Bone marrow (tissue), 2 donors: ENCODE measurements around the gene THSD7A.

Source experiments
- DNase-seq, 2 donors: peaks; one replicate each; lab custom pipeline; 2025; lab: John Stamatoyannopoulos, UW

Gene THSD7A

DNA sequence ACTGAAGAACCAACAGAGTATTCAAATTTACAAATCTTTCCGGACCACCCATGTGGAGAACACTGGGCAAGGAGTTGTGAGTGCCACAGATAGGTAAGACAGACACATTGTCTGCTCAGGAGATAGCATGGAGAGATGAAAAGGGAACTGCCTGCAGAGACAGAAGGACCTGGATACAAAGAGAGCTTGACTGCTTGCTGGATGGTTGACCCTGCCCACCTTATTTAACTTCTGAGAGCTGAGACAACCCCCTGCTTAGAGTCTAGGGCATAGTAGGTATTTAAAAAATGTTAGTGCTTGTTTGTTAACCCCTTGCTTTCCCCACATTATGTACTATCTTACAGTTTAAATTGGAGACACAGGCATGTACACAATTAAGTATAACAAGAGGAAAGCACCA lies 314.1 kb downstream of the THSD7A start:
- DNase-seq, result no peak

DNA sequence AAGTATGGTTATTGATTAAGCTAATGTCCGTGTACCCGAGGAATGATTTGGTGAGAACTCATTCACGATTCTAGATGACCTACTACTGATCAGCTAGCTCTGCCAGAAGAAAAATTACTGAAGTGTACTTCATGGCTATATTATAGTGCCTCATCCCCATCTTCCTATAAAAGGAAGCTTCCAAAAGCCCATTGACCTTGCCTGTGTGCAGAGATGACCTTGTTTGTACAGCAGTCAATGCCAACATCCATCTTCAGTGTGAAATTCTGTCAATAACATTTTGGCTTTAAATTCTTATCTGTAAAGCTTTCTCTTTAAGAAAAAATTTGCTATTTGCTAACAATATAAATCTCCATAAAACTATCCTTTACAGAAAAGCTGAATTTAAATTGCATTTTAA lies 315.7 kb downstream of the THSD7A start:
- no peak for DNase-seq

DNA sequence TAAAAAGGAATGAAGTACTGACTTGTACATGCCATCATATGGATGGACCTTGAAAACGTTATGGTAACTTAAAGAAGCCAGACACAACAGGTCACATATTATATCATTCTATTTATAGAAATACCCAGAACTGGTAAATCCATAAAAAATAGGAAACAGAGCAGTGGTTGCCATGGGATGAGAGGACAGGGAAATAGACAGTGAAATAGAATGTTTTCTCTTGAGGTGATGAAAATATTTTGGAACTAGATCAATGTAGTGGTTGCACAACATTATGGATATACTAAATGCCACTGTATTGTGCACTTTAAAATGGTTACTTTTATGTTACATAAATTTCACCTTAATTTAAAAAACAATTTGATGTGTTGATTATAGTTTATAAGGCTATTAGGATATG lies 318.5 kb downstream of the THSD7A start:
- no peak for DNase-seq

DNA sequence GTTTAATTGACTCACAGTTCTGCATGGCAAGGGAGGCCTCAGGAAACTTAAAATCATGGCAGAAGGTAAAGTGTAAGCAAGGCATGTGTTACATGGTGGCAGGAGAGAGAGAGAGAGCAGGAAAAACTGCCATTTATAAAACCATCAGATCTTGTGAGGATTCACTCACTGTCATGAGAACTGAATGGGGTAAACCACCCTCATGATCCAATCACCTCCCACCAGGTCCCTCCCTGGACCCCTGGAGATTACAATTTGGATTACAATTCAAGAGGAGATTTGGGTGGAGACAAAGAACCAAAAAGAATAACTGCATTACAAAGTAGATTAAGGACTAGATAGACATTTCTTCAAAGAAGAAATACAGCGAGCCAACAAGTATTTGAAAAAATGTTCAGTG lies 324.1 kb downstream of the THSD7A start:
- DNase-seq, result no peak

DNA sequence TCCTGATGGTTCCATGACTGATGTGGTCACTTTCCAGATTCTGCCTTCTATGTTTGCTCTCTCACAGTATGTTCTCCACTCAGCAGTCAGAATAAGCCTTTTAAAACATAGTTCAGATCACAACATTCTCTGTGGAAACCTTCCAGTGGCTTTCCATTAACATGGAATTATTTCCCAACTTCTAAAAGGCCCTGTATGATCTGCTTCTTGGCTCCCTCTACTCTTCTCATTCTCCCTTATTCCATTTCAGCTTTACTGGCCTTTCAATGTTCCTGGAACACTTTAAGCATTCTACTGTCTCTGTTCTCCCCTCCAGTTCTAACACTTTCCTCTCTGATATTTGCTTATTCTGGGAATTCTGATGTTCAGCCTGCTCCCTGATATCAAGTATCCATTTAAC lies 325.6 kb downstream of the THSD7A start:
- no peak for DNase-seq

DNA sequence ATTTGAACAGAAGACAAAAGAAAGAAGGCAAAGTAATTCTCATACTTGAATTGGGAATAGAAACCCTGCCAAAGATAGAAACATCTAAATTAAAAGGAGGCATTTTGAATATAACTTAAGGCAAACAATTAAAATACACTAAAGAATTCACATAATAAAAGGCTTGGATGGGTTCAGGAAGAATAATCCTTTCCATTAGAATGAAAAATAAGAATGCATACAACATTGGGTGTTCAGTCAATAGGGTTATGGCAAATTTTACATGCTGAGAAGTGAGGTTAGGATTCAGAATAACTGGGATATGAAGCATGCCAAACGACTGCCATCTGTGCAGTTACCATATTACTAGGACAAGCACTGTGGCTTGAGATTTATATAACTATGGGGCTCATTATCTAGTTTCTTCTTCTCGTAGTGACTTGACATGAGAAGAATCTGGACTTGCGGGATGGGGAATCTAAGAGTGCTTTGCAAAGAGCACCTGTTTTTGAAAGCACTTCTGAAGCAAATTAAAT lies 326.5 kb downstream of the THSD7A start:
- DNase-seq, result no peak

DNA sequence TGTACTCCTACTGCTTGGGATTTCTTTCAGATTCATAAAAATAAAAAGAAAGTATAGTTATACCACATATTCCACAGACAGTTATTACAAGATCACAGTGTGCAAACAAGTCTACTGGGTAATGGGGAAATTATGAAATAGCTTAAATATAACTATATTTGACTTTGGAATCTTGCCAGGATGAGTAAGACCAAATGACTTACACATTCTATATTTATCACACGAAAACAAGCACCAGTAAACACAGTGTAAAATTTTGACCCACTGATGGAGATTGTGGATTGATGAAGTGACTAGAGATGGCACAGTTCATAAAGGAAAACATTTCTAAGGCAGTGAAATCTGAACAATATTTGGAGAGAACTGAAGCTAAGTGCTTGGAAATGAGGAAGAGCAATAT lies 339.7 kb downstream of the THSD7A start:
- peak in 1 of 2 donors; percentile 72 for DNase-seq

DNA sequence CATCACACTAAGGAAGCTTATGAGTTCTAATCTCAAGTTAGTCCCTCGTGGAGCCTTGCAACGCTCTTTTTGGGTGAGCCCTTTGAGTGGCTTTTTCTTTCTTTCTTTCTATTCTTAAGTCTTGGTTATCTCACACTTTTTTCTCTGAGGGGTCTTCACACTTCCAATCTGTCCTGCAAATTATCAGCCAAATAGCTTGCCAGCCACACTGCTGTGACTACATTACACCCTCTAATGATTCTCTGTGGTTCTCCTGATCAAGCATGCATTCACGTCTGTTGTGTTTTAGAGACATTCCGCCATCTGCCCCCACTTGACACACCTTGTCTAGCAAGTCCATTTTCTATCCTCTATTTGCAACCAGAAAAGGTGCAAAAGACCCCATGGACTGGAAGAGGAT lies 340.2 kb downstream of the THSD7A start:
- no peak for DNase-seq

DNA sequence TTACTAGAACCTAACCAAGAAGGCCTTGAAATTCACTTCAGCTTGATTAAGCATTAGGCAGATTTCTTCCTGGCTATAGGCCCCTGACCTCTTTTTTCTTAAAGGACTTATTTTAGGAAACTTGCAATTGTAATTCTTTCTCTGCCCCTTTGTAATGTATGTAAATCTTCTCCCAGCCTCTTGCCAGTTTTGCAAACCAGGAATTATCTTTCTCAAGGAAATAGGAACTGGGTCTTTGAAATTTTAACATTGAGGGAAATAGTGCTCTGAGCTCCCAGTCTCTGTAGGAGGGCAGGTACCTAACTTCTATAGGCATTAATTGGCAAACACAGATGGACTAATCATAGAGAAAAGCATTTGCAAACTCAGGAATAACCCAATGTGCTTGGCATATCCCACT lies 342.7 kb downstream of the THSD7A start:
- no peak for DNase-seq

DNA sequence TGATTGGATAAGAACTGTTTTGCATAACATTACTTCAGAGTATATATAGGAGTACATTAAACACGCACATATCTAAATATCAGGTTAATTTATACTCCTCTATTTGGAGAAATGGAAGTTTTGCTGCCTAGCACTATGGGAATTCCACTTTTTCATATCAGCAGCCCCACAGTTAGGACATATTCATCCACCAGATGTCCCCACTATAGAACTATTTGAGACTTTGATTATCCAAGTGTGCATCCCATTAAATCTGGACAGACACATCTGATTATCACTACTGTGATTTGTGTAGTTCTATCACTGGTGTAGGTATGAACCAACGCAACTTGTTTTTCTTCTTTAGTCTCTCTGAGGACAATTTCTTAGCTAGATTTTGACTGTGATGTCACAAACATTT lies 345.7 kb downstream of the THSD7A start:
- DNase-seq, result no peak

DNA sequence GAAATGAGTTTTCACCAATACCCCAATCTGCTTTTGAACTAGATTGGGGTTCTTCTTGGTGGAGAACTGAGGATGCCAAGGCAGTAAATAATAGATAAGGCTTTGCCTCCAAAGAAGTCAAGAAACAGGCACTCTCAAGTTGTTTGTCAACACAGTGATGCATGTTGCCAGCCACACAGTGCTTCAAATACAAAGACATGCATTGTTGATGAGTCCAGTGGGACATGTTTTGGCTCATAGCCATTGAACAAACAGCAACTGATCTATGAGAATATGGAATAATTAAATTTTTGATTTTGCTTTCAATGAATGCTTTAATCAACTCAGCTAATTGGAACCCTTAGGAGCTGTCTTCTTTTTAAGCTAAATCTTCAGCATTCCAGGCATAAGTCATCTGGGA lies 346.4 kb downstream of the THSD7A start:
- no peak for DNase-seq

DNA sequence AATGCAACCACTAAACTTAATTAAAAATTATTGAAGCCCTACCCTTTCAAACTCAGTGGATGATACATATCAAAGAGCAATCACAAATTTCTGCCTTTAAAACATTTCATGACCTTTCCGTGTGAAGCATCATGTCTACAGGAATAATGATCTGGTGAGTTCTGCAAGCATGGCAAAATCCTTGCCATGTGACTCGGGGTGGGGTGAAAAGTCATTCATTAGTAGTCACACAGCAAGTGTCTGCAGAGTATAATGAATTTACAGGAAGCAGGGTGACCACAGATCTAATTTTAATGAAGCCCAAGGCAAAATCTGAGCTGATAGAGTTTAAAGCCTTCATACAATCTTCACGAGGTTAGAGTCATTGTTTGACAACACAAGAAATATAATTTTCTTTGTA lies 351.9 kb downstream of the THSD7A start:
- no peak for DNase-seq

DNA sequence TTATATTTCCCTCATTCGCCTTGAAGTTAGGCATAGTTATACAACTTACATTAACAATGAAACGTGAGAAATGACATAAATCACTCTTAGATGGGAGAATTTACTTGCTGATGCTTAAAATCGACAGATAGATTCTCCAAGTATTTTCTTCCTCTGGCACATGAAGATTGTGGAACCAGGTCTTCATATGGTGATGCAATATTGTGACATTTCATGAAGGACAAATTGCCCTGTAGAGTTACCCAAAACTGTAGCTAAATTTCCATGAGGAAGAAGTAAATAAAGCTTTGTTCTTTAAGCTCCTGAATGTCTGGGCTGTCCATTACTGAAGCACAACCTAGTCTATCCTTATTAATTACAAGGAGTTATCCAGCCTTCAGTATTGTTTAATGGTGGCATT lies 353.1 kb downstream of the THSD7A start:
- no peak for DNase-seq

DNA sequence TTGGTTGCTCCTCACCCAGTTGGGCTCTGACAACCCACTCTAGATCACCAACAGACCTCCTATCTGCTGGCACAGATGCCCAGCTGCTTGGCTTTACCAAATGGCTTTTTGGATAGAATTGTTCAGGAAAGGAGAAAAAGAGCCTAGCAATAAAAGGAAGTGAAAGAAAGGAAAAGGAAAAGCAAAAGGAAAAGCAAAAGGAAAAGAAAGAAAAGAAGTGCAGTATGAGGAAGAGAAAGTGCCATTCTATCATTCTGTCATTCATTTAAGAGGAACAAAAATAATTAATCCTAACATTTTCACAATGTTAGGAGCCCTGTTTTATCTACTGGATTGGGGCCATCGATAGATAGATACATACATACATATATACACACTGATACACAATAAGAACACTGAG lies 353.6 kb downstream of the THSD7A start:
- no peak for DNase-seq

DNA sequence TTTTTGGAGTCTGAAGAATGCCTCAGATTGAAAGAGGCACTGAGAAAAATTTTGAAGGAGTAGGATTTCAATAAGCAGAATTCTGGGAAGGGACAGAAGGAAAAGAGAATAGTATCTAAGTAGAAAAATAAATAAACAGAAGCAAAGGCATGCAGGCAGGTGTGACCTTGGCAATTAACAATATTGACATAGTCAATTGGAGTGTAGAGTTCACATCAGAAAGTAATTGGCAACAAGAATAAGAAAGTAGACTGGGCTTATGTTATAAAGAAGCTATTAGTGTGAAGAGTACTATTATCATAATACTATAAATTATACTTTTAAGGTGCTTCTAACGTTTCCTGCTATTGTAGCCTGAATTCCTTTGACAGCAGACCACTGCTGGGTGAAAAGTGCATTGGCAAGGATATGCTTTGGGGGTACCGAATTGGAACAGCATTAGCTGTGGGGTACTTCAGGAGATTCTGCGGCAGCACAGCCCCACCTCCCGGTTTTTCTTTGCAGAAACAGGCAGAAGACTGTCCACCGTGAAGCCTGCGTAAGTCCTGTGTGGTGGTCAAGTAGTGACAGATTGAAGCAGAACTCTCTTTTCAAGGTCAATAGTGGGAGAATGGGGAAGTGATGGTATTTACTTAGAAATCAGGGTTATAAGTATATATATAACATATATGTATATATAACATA lies 357.0 kb downstream of the THSD7A start:
- DNase-seq, result no peak

DNA sequence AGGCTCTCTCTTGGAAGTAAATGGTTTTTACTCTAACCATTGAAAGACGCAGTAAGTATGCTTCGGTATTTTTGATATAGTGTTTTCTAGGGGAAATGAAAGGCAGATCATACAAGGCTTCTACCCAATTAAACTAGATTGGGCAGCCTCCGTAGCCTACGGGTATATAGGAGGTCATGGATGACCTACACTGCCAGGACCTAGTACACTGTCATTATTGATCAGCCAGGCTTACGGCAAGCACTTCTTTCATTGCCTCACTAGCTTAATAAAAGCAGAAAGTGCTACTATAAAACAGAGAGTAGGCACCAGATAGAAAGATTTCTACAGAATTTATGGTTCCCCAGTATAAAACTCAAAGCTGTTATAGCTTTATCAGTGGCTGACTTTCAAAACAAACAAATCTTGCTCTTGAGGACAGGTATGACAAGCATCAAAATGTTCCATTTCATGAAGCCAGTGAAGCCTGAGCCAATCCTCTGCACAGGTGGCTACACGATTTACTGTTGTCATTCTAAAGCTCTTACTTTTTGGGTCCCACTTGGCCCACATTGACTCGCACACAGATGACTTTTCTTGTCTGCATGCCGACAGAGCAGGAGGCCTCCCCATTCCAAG lies 358.1 kb downstream of the THSD7A start:
- no peak for DNase-seq

DNA sequence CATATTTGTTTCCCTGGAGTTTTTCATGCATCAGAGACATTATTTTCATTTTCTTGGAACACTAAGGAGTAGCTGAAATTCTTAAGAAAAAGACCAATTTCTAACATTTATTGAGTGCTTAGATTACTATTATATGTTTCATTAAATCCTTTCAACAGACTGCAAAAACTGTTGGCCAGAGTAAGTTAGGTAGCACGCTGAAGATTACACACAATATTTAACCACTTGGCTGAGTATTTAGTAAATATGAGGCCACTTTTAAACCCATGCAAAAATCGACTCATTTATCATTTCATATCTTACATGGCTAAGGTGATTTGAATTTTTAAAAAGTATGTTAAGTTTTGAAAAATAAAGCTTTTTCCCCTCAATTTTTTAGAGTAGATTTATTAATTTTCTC lies 358.8 kb downstream of the THSD7A start:
- no peak for DNase-seq

DNA sequence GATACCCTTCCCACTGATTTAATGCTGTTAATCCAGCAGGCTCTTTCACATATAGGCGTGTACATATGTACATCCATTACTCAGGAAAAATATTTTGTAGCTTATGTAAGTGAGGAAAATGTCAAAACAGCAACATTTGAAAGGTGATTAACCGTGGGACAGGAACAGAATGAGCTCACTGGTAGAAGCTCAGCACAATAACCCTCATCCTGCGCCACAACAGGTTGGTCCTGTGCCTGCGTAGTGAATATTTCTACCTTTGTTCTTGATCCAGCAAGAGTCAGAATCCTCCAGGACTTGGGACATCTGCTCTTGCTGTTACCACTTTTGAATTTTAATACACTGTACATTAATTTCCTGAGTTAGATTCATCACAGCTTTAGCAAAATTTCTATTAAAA lies 359.4 kb downstream of the THSD7A start:
- no peak for DNase-seq

DNA sequence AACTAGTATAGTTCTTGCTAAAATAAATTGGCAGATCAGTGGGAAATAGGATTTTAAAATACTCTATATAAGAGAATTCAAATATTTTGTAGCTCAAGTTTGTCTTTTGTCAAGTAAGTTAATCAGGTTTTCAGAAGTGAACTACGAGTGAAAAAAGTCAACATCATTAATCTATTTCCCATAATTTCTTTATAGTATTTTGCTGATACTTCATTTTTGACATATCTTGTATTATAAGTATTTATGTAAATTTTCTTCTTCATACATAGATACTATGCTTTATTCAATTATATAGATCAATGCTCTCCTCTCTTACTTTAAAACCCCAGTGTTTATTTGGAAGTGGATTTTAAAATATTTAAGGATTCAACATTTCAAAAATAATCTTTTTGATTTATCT lies 360.7 kb downstream of the THSD7A start:
- DNase-seq, result no peak

DNA sequence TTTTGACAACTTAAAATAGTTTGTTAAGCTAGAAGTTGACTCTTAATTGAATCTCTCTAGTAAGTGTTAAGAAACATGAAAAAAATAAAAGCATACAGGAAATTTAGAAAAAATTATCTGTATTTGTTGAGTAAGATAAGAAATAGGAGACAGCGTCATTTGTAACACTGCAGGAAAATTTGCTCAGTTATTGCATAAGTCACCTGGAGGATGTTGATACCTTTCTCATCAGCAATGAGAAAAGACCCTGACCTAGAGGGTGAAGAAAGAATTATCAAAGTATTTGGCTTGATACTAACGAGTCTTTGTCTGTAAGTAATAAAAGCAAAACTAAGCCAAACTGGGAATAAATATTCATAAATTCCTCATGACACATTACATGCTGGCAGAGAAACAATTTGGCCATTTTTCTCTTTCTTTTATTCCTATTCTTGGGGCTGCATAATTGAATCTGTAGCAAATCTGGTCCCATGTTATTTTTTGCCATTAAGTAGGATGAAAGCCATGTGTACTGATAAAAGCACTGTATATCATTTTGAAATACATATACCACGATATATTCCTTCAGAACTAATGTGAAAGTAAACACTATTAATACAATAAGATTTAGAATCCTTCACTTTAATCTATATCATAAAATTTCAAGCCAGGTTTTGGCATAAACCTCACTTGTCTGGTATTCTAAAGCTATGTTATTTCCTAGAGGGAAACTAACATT lies 362.8 kb downstream of the THSD7A start:
- DNase-seq, result no peak

DNA sequence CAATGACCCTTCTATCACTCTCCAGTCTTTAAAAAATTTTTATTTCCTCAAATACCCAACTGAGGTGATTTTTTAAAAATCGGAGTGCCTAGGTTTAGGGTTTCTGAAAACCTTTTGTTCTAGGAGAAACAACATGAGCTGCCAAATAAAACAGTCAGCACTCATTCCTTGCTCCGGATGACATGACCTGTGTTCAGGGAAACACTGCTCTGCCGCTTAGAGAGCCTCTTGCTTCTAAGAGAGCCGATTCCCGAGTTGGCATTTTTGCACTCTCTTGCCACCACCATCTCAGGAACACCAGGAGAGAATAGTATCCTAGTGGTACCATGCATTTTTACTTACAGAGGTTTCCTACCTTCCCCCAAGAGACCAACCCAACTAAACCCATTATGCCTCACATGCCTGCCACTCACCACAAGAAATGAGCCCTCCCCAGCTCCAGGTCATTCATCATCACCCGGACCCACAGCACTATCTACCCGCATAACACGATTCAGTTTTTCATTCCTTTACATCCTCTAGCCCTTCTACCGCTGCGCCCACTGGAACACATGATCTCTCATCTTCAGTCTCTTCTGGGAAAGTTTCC lies 365.4 kb downstream of the THSD7A start:
- DNase-seq, result no peak

DNA sequence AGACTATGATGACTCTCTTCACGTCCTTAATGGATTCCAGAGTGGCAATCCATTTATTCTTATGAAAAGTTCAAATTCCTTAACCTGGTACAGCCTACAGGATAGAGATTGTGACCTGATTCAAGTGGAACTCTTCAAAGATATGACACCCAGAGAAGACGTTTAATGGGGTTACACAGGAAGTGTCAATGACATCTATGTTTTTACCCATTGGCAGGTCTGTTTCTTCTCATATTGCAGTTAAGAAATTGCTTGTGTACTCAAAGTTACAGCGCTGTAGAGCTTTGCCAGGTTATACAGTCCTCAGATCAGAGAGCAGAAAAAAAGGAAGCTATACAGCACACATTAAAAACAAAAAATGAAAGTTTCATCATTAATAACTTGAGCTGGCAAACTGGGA lies 367.4 kb downstream of the THSD7A start:
- no peak for DNase-seq

DNA sequence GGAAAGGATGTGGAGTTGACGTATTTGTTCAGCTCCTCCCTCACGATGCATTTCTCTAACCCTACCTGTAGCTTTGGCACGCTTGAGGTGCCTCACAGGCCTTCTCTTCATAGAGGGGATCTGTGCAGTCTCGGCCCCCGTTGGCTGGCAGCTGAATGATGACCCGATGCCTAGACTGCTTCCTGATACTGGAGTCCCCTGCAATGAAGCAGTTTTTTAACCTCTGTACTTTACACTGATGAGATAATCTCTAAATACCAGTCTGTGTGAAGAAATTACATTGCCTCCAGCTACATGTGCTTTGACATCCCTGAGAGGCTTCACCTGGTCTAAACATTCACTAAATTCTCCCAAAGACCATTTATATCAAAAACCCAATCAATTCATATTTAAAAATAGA lies 370.1 kb downstream of the THSD7A start:
- DNase-seq, result no peak
